ENCODE data around the gene DHX35. TPM values are rescaled to one million over a fixed set of nuclear protein-coding genes. Genes with fewer than 3 reads are reported as not detected.

Gene DHX35
- total RNA-seq, 1 experiment from 2014 or later = 11.2 TPM

GRCh38 chr20:38999965-39000910, 38.1 kb downstream of the DHX35 start:
- Histone ChIP-seq H3K9me3 (ENCODE audit: control insufficient read depth in 1 of 2, insufficient read depth in 1 of 2, low read depth in 1 of 2, low read length in 2 of 2) (no peaks in the 10 kb centered on the region), H3K9ac (ENCODE audit: low read length) (no peak overlapping the region), H3K27ac (ENCODE audit: low read depth, low read length) (no peak overlapping the region), H3K4me1 (ENCODE audit: control insufficient read depth in 1 of 2, insufficient read depth in 2 of 2, low read length in 2 of 2) (peaks cover 0 to 6% of the 10 kb centered on the region in 2 experiments; a peak in 2 of 4 replicates), H3K4me3 (replicated peaks in 1 of 2; ENCODE audit: low read depth in 1 of 2, low read length in 2 of 2) (no peak overlapping the region), H3K27me3 (ENCODE audit: insufficient read depth, low read length) (no peaks in the 10 kb centered on the region), H3K9me2 (ENCODE audit: insufficient read depth) (no peaks in the 10 kb centered on the region), H4K20me1 (ENCODE audit: insufficient read depth) (no peaks in the 10 kb centered on the region), H3K79me2 (ENCODE audit: insufficient read depth, low read length) (no peaks in the 10 kb centered on the region), H2AFZ (ENCODE audit: low read depth, low read length, poor library complexity, severe bottlenecking) (no peak overlapping the region), H3K4me2 (ENCODE audit: low read length) (no peak overlapping the region), H3K36me3 (ENCODE audit: control insufficient read depth in 1 of 2, insufficient read depth in 2 of 2, low read length in 2 of 2) (peaks cover 9 to 23% of the 10 kb centered on the region in 2 experiments; a peak in 3 of 4 replicates)
- ChIA-PET CTCF (no interaction called here), RAD21 (ENCODE audit: low non-redundant PET in 1 of 2, low total read pairs in 2 of 2, uncharacterized antibody in 2 of 2, unreplicated experiment in 2 of 2) (no interaction called here), POLR2A (no interaction called here)
- BruUV-seq (replicated peaks) = no TSS peak
- ATAC-seq (no peak), DNase-seq (ENCODE audit: low read depth, low spot score) (no peak)
- TF ChIP-seq EZH2phosphoT487 (IDR thresholded peaks at IDR 0.05; ENCODE audit: borderline replicate concordance) (no peak), EZH2 (IDR thresholded peaks at IDR 0.05) (no peak), ZFX (IDR thresholded peaks at IDR 0.05) (no peak), CEBPB (IDR thresholded peaks at IDR 0.05; ENCODE audit: low read depth) (no peak), TCF7L2 (IDR thresholded peaks at IDR 0.05; ENCODE audit: borderline replicate concordance, extremely low read depth, insufficient read depth, insufficient read length) (no peak), POLR2AphosphoS5 (IDR thresholded peaks at IDR 0.05; ENCODE audit: low read depth, low read length) (no peak), SRF (IDR thresholded peaks at IDR 0.05; ENCODE audit: low read depth) (no peak), ZBTB33 (IDR thresholded peaks at IDR 0.05; ENCODE audit: extremely low read depth, insufficient replicate concordance, low read length) (no peak)
- intact Hi-C loops (cut with micrococcal nuclease) = no loop called here

Data from HCT116 (cell line).